Measurements from ENCODE around the gene PIP4K2C.

DNA sequence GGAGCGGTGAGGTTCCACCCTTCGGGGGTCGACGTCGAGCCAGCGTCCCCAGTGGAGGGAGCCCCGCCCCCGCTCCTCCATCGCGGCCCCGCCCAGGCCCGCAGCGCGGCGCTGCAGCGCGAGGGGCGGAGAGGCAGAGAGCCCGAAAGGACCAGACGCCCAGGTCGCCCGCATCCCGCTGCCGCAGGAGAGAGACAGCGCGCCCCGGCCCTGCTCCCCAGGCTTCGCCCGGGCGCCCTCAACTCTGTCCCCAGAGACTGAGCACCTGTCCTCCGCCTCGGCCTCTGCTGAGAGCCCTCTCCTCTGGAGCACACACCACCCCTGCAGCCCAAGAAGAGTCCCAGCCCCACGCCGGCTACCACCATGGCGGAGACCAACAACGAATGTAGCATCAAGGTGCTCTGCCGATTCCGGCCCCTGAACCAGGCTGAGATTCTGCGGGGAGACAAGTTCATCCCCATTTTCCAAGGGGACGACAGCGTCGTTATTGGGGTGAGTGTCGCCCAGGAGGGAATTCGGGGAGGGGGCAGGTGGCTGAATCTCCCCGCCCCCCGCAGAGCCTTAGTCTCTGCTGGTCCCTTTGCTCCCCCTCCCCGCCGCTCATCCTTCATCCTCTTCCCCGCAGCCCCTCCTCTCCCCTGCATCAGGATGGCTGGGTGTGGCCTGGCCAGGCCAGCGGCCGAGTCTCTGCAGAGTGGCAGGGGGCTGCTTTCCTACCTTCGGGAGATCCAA is 40.9 kb upstream of the PIP4K2C start, which contains the start of gene KIF5A:
- TF ChIP-seq, protein P1, sequence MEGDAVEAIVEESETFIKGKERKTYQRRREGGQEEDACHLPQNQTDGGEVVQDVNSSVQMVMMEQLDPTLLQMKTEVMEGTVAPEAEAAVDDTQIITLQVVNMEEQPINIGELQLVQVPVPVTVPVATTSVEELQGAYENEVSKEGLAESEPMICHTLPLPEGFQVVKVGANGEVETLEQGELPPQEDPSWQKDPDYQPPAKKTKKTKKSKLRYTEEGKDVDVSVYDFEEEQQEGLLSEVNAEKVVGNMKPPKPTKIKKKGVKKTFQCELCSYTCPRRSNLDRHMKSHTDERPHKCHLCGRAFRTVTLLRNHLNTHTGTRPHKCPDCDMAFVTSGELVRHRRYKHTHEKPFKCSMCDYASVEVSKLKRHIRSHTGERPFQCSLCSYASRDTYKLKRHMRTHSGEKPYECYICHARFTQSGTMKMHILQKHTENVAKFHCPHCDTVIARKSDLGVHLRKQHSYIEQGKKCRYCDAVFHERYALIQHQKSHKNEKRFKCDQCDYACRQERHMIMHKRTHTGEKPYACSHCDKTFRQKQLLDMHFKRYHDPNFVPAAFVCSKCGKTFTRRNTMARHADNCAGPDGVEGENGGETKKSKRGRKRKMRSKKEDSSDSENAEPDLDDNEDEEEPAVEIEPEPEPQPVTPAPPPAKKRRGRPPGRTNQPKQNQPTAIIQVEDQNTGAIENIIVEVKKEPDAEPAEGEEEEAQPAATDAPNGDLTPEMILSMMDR (IDR thresholded peaks at IDR 0.05; ENCODE audit: low read length): peak; percentile 8; the same call in 1 of the 2 replicates
- TF ChIP-seq EZH2 (optimal IDR thresholded peaks at IDR 0.05; ENCODE audit: low read depth, low read length): no peak

All from MM.1S (cell line).